Activated CD8-positive, alpha-beta memory T cell treated with anti-CD3 and anti-CD28 coated beads for 24 hours (primary cell): ENCODE measurements around the gene CPA5.

Experiments
- DNase-seq: peaks from one replicate; pipeline ENCODE4 v3.0.0-alpha.2; 2020

The CPA5 gene

GRCh38 chr7:130333832-130334231 is 10.8 kb upstream of the CPA5 start:
- DNase-seq: no peak

GRCh38 chr7:130334274-130334673 is 10.3 kb upstream of the CPA5 start:
- DNase-seq: no peak

- DNase-seq: no peak
These were observed 7.1 kb upstream of the CPA5 start for GRCh38 chr7:130337410-130337971.

- DNase-seq: no peak
These were observed 6.4 kb upstream of the CPA5 start for GRCh38 chr7:130338233-130338632.

- DNase-seq: no peak
These were observed 2.7 kb upstream of the CPA5 start for GRCh38 chr7:130341882-130342281.

GRCh38 chr7:130342701-130343380 is 1.8 kb upstream of the CPA5 start:
- DNase-seq: no peak

- DNase-seq: no peak
These were observed 520 bp downstream of the CPA5 start for GRCh38 chr7:130345136-130345535.

GRCh38 chr7:130345725-130346124 is 1.1 kb downstream of the CPA5 start:
- DNase-seq: no peak

- no peak for DNase-seq
These were observed 1.7 kb downstream of the CPA5 start for GRCh38 chr7:130346177-130346905.

GRCh38 chr7:130346941-130347340 is 2.3 kb downstream of the CPA5 start:
- no peak for DNase-seq

GRCh38 chr7:130349911-130350782 is 5.5 kb downstream of the CPA5 start:
- no peak for DNase-seq

GRCh38 chr7:130350945-130351790 is 6.6 kb downstream of the CPA5 start:
- no peak for DNase-seq

GRCh38 chr7:130351791-130352090 is 7.1 kb downstream of the CPA5 start:
- DNase-seq: no peak

- no peak for DNase-seq
These were observed 7.8 kb downstream of the CPA5 start for GRCh38 chr7:130352194-130353074.

GRCh38 chr7:130353196-130353595 is 8.6 kb downstream of the CPA5 start:
- DNase-seq: no peak

- DNase-seq: no peak
These were observed 11.7 kb downstream of the CPA5 start for GRCh38 chr7:130356121-130356875.

- DNase-seq: no peak
These were observed 12.4 kb downstream of the CPA5 start for GRCh38 chr7:130356876-130357611.

- no peak for DNase-seq
These were observed 13.9 kb downstream of the CPA5 start for GRCh38 chr7:130358471-130358870.

GRCh38 chr7:130359276-130359857 is 14.8 kb downstream of the CPA5 start:
- DNase-seq: no peak

- no peak for DNase-seq
These were observed 15.9 kb downstream of the CPA5 start for GRCh38 chr7:130360518-130360917.
